Measurements from ENCODE around the gene SPIN4. TPM values are rescaled to one million over a fixed set of nuclear protein-coding genes. Genes with fewer than 3 reads are reported as not detected.
A peak's percentile ranks its signal among the peaks of the same experiment; 100 is the strongest.

SPIN4 gene
- total and polyA plus RNA-seq, 2 of the 8 experiments (the other 6 are each of a cell fraction or from before 2014, with no cell fraction given): 8.0 to 11.8 TPM

DNA sequence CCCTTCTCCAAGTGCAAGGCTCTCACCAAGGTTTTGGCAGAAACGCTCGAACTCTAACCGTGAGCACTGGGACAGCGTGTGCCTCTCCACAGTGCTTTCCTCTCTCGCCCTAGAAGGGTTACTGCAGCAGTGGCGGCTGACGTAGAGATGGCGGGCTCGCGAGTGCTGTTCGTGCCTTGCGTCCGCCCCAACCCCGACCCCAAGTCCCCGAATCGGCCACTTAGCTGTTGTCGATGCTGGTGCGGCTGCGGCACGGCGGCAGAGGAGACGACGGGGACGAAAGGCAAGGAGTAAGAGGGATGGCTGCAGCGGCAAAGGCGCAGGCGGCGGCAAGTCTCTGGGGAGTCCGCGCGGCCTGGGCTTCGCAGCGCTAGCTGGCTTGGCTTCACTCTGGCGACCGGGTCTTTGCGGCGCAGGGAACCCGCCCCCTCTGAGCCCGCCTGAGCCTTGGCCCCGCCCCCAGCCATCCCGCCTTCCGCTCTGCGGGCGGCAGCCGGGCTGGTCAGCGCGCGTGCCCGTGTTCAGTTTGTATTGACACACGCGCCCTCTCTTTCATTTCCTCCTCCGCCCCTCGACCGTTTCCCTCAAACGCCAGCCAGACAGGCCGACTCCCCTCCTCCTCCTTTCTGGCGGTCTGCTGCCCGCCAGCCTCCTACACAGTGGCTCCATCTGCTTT lies at the start of gene SPIN4 (continued):
- TF ChIP-seq, protein P1, sequence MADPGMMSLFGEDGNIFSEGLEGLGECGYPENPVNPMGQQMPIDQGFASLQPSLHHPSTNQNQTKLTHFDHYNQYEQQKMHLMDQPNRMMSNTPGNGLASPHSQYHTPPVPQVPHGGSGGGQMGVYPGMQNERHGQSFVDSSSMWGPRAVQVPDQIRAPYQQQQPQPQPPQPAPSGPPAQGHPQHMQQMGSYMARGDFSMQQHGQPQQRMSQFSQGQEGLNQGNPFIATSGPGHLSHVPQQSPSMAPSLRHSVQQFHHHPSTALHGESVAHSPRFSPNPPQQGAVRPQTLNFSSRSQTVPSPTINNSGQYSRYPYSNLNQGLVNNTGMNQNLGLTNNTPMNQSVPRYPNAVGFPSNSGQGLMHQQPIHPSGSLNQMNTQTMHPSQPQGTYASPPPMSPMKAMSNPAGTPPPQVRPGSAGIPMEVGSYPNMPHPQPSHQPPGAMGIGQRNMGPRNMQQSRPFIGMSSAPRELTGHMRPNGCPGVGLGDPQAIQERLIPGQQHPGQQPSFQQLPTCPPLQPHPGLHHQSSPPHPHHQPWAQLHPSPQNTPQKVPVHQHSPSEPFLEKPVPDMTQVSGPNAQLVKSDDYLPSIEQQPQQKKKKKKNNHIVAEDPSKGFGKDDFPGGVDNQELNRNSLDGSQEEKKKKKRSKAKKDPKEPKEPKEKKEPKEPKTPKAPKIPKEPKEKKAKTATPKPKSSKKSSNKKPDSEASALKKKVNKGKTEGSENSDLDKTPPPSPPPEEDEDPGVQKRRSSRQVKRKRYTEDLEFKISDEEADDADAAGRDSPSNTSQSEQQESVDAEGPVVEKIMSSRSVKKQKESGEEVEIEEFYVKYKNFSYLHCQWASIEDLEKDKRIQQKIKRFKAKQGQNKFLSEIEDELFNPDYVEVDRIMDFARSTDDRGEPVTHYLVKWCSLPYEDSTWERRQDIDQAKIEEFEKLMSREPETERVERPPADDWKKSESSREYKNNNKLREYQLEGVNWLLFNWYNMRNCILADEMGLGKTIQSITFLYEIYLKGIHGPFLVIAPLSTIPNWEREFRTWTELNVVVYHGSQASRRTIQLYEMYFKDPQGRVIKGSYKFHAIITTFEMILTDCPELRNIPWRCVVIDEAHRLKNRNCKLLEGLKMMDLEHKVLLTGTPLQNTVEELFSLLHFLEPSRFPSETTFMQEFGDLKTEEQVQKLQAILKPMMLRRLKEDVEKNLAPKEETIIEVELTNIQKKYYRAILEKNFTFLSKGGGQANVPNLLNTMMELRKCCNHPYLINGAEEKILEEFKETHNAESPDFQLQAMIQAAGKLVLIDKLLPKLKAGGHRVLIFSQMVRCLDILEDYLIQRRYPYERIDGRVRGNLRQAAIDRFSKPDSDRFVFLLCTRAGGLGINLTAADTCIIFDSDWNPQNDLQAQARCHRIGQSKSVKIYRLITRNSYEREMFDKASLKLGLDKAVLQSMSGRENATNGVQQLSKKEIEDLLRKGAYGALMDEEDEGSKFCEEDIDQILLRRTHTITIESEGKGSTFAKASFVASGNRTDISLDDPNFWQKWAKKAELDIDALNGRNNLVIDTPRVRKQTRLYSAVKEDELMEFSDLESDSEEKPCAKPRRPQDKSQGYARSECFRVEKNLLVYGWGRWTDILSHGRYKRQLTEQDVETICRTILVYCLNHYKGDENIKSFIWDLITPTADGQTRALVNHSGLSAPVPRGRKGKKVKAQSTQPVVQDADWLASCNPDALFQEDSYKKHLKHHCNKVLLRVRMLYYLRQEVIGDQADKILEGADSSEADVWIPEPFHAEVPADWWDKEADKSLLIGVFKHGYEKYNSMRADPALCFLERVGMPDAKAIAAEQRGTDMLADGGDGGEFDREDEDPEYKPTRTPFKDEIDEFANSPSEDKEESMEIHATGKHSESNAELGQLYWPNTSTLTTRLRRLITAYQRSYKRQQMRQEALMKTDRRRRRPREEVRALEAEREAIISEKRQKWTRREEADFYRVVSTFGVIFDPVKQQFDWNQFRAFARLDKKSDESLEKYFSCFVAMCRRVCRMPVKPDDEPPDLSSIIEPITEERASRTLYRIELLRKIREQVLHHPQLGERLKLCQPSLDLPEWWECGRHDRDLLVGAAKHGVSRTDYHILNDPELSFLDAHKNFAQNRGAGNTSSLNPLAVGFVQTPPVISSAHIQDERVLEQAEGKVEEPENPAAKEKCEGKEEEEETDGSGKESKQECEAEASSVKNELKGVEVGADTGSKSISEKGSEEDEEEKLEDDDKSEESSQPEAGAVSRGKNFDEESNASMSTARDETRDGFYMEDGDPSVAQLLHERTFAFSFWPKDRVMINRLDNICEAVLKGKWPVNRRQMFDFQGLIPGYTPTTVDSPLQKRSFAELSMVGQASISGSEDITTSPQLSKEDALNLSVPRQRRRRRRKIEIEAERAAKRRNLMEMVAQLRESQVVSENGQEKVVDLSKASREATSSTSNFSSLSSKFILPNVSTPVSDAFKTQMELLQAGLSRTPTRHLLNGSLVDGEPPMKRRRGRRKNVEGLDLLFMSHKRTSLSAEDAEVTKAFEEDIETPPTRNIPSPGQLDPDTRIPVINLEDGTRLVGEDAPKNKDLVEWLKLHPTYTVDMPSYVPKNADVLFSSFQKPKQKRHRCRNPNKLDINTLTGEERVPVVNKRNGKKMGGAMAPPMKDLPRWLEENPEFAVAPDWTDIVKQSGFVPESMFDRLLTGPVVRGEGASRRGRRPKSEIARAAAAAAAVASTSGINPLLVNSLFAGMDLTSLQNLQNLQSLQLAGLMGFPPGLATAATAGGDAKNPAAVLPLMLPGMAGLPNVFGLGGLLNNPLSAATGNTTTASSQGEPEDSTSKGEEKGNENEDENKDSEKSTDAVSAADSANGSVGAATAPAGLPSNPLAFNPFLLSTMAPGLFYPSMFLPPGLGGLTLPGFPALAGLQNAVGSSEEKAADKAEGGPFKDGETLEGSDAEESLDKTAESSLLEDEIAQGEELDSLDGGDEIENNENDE (IDR thresholded peaks at IDR 0.05; ENCODE audit: insufficient replicate concordance, low read length): no peak
- no peak for TF ChIP-seq SP1 (IDR thresholded peaks at IDR 0.05; ENCODE audit: low read depth, low read length)
- TF ChIP-seq RNF2 (IDR thresholded peaks at IDR 0.05; ENCODE audit: borderline replicate concordance, low read depth, low read length, missing control alignments, poor library complexity, severe bottlenecking): no peak
- TF ChIP-seq BACH1 (IDR thresholded peaks at IDR 0.05; ENCODE audit: low read length): no peak
- TF ChIP-seq NRF1 (IDR thresholded peaks at IDR 0.05; ENCODE audit: low read depth, low read length): no peak
- TF ChIP-seq NANOG (IDR thresholded peaks at IDR 0.05; ENCODE audit: insufficient read depth, low read depth, low read length, poor library complexity, severe bottlenecking): no peak
- no peak for TF ChIP-seq BCL11A (IDR thresholded peaks at IDR 0.05; ENCODE audit: low read depth in 2 of 2, low read length in 2 of 2)
- TF ChIP-seq GTF2F1 (IDR thresholded peaks at IDR 0.05; ENCODE audit: borderline replicate concordance, low read depth, low read length): no peak
- TF ChIP-seq MAFK (IDR thresholded peaks at IDR 0.05; ENCODE audit: low read depth, low read length): no peak
- no peak for TF ChIP-seq KDM5A (IDR thresholded peaks at IDR 0.05; ENCODE audit: low read length)
- peak; percentile 85 for TF ChIP-seq POLR2AphosphoS5 (IDR thresholded peaks at IDR 0.05; ENCODE audit: low read depth, low read length)

Data from H1 (cell line).